Mucosa of descending colon (tissue), 3 donors: ENCODE measurements around the gene TUBA3C. TPM values are rescaled to one million over a fixed set of nuclear protein-coding genes. Genes with fewer than 3 reads are reported as not detected.

Source experiments
- ATAC-seq: fragments of 200-7000 bp; cut with Tn5 transposase; one replicate; pipeline ENCODE4 v1.9.1; 2020; ENCODE audit warnings: mild to moderate bottlenecking, moderate library complexity
- DNase-seq, 3 donors: peaks; one replicate each; pipeline ENCODE4 v3.0.0-alpha.2; 2020
- H3K36me3 ChIP-seq: fragments of 200-600 bp; one replicate; pipeline ENCODE4 v1.8.0; 2021; ENCODE audit warnings: low read depth, mild to moderate bottlenecking
- H3K4me1 ChIP-seq: fragments of 200-600 bp; one replicate; pipeline ENCODE4 v1.8.0; 2021; ENCODE audit warnings: low read depth, mild to moderate bottlenecking
- H3K4me3 ChIP-seq: fragments of 200-600 bp; one replicate; pipeline ENCODE4 v1.8.0; 2021; ENCODE audit warnings: mild to moderate bottlenecking
- H3K9me3 ChIP-seq: fragments of 200-600 bp; one replicate; pipeline ENCODE4 v1.8.0; 2021; ENCODE audit warnings: mild to moderate bottlenecking
- intact Hi-C, 2 donors: fragments of 100-400 bp; cut with DNase I in 1 of 2; cut with micrococcal nuclease in 1 of 2; formaldehyde crosslinking; loops; one replicate each; pipeline versions ENCODE4 v1.11.0 to v1.11.1; 2022; cut with DNase I, micrococcal nuclease
- total RNA-seq, 3 donors: library from RNA; stranded (reverse); fragmentation: NEBNext Ultra II Directional in 2 of 3; extraction: Animal tissue kit (Norgen Biotek cat#: 25700) in 2 of 3; gene quantifications; one replicate each; pipeline versions ENCODE4 v1.2.1 to v1.2.4, GENCODE V29; 2021 to 2023
- TF ChIP-seq, protein P1 (sequence below): fragments of 200-600 bp; IDR thresholded peaks from one replicate; pipeline ENCODE4 v1.8.0; 2022; ENCODE audit warnings: antibody characterized with exemption, mild to moderate bottlenecking
- donor health status: DM: no; HTN: no; CAD: no; lungs with moderate emphysema.
- donor health status: DM: no; HTN: no; CAD: no.
- donor health status: DM: no; HTN: yes; CAD: no.

Gene TUBA3C
- total RNA-seq, 3 donors from 2014 or later: not detected

DNA sequence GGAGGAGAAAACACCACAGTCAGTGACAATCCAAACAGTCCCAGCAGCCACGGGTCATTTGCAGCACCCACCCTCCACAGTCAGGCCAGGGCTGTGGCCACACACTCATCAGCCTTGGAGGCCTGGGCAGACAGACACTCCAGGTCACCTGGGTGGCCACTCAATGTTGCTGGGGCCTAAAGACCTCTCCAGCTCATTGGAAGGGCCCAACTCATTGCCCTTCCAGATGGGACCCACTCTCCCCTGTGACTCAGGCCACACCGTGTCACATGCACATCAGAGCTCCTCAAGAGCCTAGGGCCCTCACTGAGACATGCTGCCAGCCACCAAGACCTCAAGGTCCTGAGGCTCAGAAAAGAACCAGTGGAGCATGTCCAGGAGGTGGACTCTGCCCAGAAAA, 22.4 kb downstream of the TUBA3C start:
- H3K4me3 ChIP-seq: no peak overlapping the region
- intact Hi-C loops: no loop called here
- no peak for DNase-seq
- no peak for ATAC-seq
- TF ChIP-seq, protein P1, sequence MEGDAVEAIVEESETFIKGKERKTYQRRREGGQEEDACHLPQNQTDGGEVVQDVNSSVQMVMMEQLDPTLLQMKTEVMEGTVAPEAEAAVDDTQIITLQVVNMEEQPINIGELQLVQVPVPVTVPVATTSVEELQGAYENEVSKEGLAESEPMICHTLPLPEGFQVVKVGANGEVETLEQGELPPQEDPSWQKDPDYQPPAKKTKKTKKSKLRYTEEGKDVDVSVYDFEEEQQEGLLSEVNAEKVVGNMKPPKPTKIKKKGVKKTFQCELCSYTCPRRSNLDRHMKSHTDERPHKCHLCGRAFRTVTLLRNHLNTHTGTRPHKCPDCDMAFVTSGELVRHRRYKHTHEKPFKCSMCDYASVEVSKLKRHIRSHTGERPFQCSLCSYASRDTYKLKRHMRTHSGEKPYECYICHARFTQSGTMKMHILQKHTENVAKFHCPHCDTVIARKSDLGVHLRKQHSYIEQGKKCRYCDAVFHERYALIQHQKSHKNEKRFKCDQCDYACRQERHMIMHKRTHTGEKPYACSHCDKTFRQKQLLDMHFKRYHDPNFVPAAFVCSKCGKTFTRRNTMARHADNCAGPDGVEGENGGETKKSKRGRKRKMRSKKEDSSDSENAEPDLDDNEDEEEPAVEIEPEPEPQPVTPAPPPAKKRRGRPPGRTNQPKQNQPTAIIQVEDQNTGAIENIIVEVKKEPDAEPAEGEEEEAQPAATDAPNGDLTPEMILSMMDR: no peak
- no peaks in the 10 kb centered on the region for H3K4me1 ChIP-seq
- H3K9me3 ChIP-seq: peaks cover 79% of the 10 kb centered on the region
- H3K36me3 ChIP-seq: no peaks in the 10 kb centered on the region

- H3K36me3 ChIP-seq: no peaks in the 10 kb centered on the region
- H3K4me3 ChIP-seq: no peak overlapping the region
- no peaks in the 10 kb centered on the region for H3K4me1 ChIP-seq
- intact Hi-C loops: no loop called here
- H3K9me3 ChIP-seq: peaks cover 79% of the 10 kb centered on the region
- TF ChIP-seq, protein P1: no peak
- ATAC-seq (no peak), DNase-seq (no peak)
These were observed 23.0 kb downstream of the TUBA3C start for GRCh38 chr13:19158526-19159174.

DNA sequence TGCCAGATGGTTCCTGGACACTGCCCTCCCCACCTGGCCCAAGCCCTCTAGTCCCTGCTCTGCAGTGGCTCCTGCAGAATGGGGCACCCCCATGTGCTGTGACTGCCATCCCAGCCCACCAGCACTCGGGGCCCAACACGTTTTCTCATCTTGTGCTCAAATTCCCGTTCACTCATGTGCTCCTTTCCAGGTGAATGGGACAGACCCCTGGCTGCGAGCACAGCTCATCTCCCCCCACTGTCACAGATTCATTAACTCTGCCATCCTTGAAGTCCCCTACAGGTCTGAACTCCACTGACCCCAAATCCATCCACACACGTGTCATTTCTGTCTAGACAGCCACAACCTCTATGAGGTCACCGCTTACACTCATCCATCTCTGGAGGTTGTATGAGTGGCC, 23.6 kb downstream of the TUBA3C start:
- TF ChIP-seq, protein P1: no peak
- ATAC-seq (no peak), DNase-seq (no peak)
- intact Hi-C loops: no loop called here
- Histone ChIP-seq H3K4me3 (no peak overlapping the region), H3K9me3 (peaks cover 79% of the 10 kb centered on the region), H3K4me1 (no peaks in the 10 kb centered on the region), H3K36me3 (no peaks in the 10 kb centered on the region)

GRCh38 chr13:19157461-19157860, 24.2 kb downstream of the TUBA3C start:
- Histone ChIP-seq H3K4me1 (no peaks in the 10 kb centered on the region), H3K36me3 (no peaks in the 10 kb centered on the region), H3K9me3 (peaks cover 79% of the 10 kb centered on the region), H3K4me3 (no peak overlapping the region)
- ATAC-seq (no peak), DNase-seq (no peak)
- TF ChIP-seq, protein P1: no peak
- intact Hi-C loops: no loop called here

GRCh38 chr13:19156013-19156825, 25.4 kb downstream of the TUBA3C start:
- Histone ChIP-seq H3K4me3 (no peak overlapping the region), H3K4me1 (no peaks in the 10 kb centered on the region), H3K36me3 (no peaks in the 10 kb centered on the region), H3K9me3 (peaks cover 79% of the 10 kb centered on the region)
- no peak for DNase-seq
- no peak for ATAC-seq
- intact Hi-C loops: no loop called here
- TF ChIP-seq, protein P1: no peak
